HepG2 (cell line): Measurements from ENCODE around the gene PPM1F. TPM values are rescaled to one million over a fixed set of nuclear protein-coding genes. Genes with fewer than 3 reads are reported as not detected.

Experiments
- GLI4 ChIP-seq: sonication (generic); formaldehyde crosslinking; IDR thresholded peaks from 2 replicates; pipeline ENCODE4 v1.5.1; 2020; ENCODE audit warnings: missing genetic modification reagents, mild to moderate bottlenecking, moderate library complexity, borderline replicate concordance
- KAT2B ChIP-seq: fragments of 150-350 bp; IDR thresholded peaks from 2 replicates; pipeline ENCODE4 v1.6.1; 2014; ENCODE audit warnings: low read depth, low read length, borderline replicate concordance
- KIAA2018 ChIP-seq: sonication (generic); formaldehyde crosslinking; IDR thresholded peaks from 2 replicates; pipeline ENCODE4 v1.5.0; 2020; ENCODE audit warnings: mild to moderate bottlenecking, missing genetic modification reagents, borderline replicate concordance
- MIER2 ChIP-seq: IDR thresholded peaks from 2 replicates; pipeline ENCODE4 v1.6.1; 2016; ENCODE audit warnings: missing biosample characterization, missing genetic modification reagents
- MTF1 ChIP-seq: sonication (generic); formaldehyde crosslinking; IDR thresholded peaks from 2 replicates; pipeline ENCODE4 v1.5.0; 2020; ENCODE audit warnings: missing genetic modification reagents
- NONO ChIP-seq, 2 experiments: fragments of 450-650 bp in 1 of 2; sonication (generic) in 1 of 2; formaldehyde crosslinking in 1 of 2; IDR thresholded peaks in 1 of 2; conservative IDR thresholded peaks in 1 of 2; 2 replicates each; pipeline versions ENCODE4 v1.6.1 to v1.8.0; 2017 to 2022; ENCODE audit warnings: mild to moderate bottlenecking in 1 of 2, missing genetic modification reagents in 1 of 2, moderate library complexity in 1 of 2
- PPARG ChIP-seq: conservative IDR thresholded peaks from 2 replicates; pipeline ENCODE4 v1.6.1; 2016; ENCODE audit warnings: missing biosample characterization, missing genetic modification reagents
- SAP130 ChIP-seq: IDR thresholded peaks from 2 replicates; pipeline ENCODE4 v1.6.1; 2016; ENCODE audit warnings: low read depth
- SP5 ChIP-seq: IDR thresholded peaks from 2 replicates; pipeline ENCODE4 v1.6.1; 2016; ENCODE audit warnings: low read depth, borderline replicate concordance
- ZFAT ChIP-seq: sonication (generic); formaldehyde crosslinking; conservative IDR thresholded peaks from 2 replicates; pipeline ENCODE4 v1.8.1; 2023; ENCODE audit warnings: missing genetic modification reagents, inconsistent platforms
- ZFP36L1 ChIP-seq: sonication (generic); formaldehyde crosslinking; IDR thresholded peaks from 2 replicates; pipeline ENCODE4 v1.8.0; 2022; ENCODE audit warnings: mild to moderate bottlenecking, missing genetic modification reagents, moderate library complexity
- ZFP82 ChIP-seq: sonication (generic); formaldehyde crosslinking; IDR thresholded peaks from 2 replicates; pipeline ENCODE4 v1.5.1; 2020; ENCODE audit warnings: mild to moderate bottlenecking, missing genetic modification reagents, borderline replicate concordance
- ZNF138 ChIP-seq: sonication (generic); formaldehyde crosslinking; IDR thresholded peaks from 2 replicates; pipeline ENCODE4 v1.5.0; 2020; ENCODE audit warnings: mild to moderate bottlenecking, low read depth, missing genetic modification reagents
- ZNF501 ChIP-seq: sonication (generic); formaldehyde crosslinking; IDR thresholded peaks from 2 replicates; pipeline ENCODE4 v1.5.1; 2020; ENCODE audit warnings: mild to moderate bottlenecking, moderate library complexity, missing genetic modification reagents
- ZNF709 ChIP-seq: sonication (generic); formaldehyde crosslinking; IDR thresholded peaks from 2 replicates; pipeline ENCODE4 v1.5.0; 2020; ENCODE audit warnings: mild to moderate bottlenecking, missing genetic modification reagents
- ZZZ3 ChIP-seq: sonication (generic); formaldehyde crosslinking; IDR thresholded peaks from 2 replicates; pipeline ENCODE4 v1.4.0; 2020; ENCODE audit warnings: missing genetic modification reagents, mild to moderate bottlenecking, borderline replicate concordance
- polyA plus RNA-seq, 8 experiments: library from polyadenylated mRNA; depleted of rRNA in 3 of 8; stranded (reverse) in 7 of 8; unstranded in 1 of 8; fragments of >200 nt; fragmentation: Illumina TruSeq in 4 of 8; extraction: Trizol in 4 of 8; gene quantifications; 2 replicates each; pipeline versions ENCODE4 v1.2.1 to v1.2.3, GENCODE V29; 2011 to 2016; ENCODE audit warnings: low read depth in 4 of 8, missing spikeins in 1 of 8, mixed read lengths in 1 of 8; ENCODE audit not compliant: insufficient read depth in 1 of 8
- total RNA-seq, 5 experiments: library from RNA; depleted of rRNA; stranded (reverse); fragments of >200 nt; fragmentation: Illumina TruSeq; extraction: Trizol; gene quantifications; 2 replicates each; pipeline ENCODE4 v1.2.3, GENCODE V29; 2016; ENCODE audit warnings: low read depth in 1 of 5
- TF ChIP-seq, protein P1 (sequence below): sonication (generic); formaldehyde crosslinking; IDR thresholded peaks from 2 replicates; pipeline ENCODE4 v1.4.0; 2020; ENCODE audit warnings: missing genetic modification reagents

Gene PPM1F
- total and polyA plus RNA-seq, 2 of the 13 experiments (the other 11 are each of a cell fraction or from before 2014, with no cell fraction given) = 11.0 to 19.6 TPM

GRCh38 chr22:21938071-21938822, 14.4 kb downstream of the PPM1F start (continued):
- no peak for TF ChIP-seq KIAA2018 (CRISPR knock-in tag)
- no peak for TF ChIP-seq ZFAT
- TF ChIP-seq ZNF709 (CRISPR knock-in tag) = peak; percentile 79; the same call in 1 of the 2 replicates
- peak; percentile 9; the same call in 1 of the 2 replicates for TF ChIP-seq SP5 (CRISPR knock-in tag)
- peak; percentile 94 for TF ChIP-seq SAP130
- TF ChIP-seq GLI4 (CRISPR knock-in tag) = no peak; the same call in 1 of the 2 replicates
- no peak for TF ChIP-seq MTF1 (CRISPR knock-in tag)
- TF ChIP-seq ZNF501 (CRISPR knock-in tag) = peak; percentile 95
- 0 out of 2 replicates have a peak, but pooled peaks have one; percentile 15 for TF ChIP-seq PPARG (CRISPR knock-in tag)
- no peak for TF ChIP-seq KAT2B
- TF ChIP-seq, protein P1, sequence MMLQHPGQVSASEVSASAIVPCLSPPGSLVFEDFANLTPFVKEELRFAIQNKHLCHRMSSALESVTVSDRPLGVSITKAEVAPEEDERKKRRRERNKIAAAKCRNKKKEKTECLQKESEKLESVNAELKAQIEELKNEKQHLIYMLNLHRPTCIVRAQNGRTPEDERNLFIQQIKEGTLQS (CRISPR knock-in tag) = 0 out of 2 replicates have a peak, but pooled peaks have one; percentile 9
- TF ChIP-seq MIER2 (CRISPR knock-in tag) = no peak
- TF ChIP-seq ZNF138 (CRISPR knock-in tag) = no peak
- 0 out of 2 replicates have a peak, but pooled peaks have one; percentile 26 for TF ChIP-seq ZZZ3 (CRISPR knock-in tag)
- no peak for TF ChIP-seq NONO (IDR thresholded peaks at IDR 0.05)
- TF ChIP-seq NONO (CRISPR knock-in tag; conservative IDR thresholded peaks at IDR 0.05) = peak; percentile 96
- 0 out of 2 replicates have a peak, but pooled peaks have one; percentile 72 for TF ChIP-seq ZFP36L1
- no peak for TF ChIP-seq ZFP82 (CRISPR knock-in tag)
